ENCODE measurements around the gene LUC7L2. TPM values are rescaled to one million over a fixed set of nuclear protein-coding genes. Genes with fewer than 3 reads are reported as not detected.
A peak's percentile ranks its signal among the peaks of the same experiment; 100 is the strongest.
"Not testable (repeated sequence)": the region's sequence is repeated elsewhere in the genome, so short reads cannot be mapped to it uniquely, and the experiment has no call there.

The LUC7L2 gene
- total RNA-seq, 1 donor from 2014 or later, result 111 TPM

DNA sequence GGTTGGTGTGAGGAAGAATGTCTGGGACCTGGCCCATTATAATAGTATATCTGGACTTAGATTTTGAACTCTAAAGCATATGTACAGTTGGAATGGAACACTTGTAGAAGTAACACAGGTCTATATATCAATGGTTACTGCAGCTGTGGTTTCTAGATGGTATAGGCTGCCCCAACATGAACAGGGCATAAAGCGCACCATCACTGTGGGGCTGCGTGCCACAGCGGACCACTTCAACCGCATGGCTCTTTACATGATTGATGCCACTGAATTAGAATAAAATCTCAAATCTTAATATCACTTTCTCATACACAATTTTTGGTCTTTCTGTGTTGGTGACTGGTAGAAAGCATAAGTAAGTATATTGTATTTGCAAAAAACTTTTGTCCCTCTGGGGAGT is 64.3 kb downstream of the LUC7L2 start:
- H3K4me3 Mint-ChIP-seq, result no peak overlapping the region
- H3K9me3 Mint-ChIP-seq, result no peaks in the 10 kb centered on the region
- Histone ChIP-seq H4K20me1 (ENCODE audit: low read depth) (no peaks in the 10 kb centered on the region), H3K4me3 (no peak overlapping the region), H3K4me1 (no peaks in the 10 kb centered on the region), H3K27ac (no peak overlapping the region), H3K79me2 (ENCODE audit: low read depth) (no peaks in the 10 kb centered on the region), H3K36me3 (peaks cover 9% of the 10 kb centered on the region), H3F3A (ENCODE audit: low read depth) (peaks cover 33% of the 10 kb centered on the region), H3K9me3 (ENCODE audit: low read depth) (no peaks in the 10 kb centered on the region), H3K4me2 (no peak overlapping the region), H3K9ac (no peak overlapping the region), H3K27me3 (no peaks in the 10 kb centered on the region), H2AFZ (replicated peaks) (no peak overlapping the region)
- TF ChIP-seq EZH2phosphoT487 (IDR thresholded peaks at IDR 0.05) (no peak), EZH2 (IDR thresholded peaks at IDR 0.05) (no peak)
- TF ChIP-seq, protein P1, sequence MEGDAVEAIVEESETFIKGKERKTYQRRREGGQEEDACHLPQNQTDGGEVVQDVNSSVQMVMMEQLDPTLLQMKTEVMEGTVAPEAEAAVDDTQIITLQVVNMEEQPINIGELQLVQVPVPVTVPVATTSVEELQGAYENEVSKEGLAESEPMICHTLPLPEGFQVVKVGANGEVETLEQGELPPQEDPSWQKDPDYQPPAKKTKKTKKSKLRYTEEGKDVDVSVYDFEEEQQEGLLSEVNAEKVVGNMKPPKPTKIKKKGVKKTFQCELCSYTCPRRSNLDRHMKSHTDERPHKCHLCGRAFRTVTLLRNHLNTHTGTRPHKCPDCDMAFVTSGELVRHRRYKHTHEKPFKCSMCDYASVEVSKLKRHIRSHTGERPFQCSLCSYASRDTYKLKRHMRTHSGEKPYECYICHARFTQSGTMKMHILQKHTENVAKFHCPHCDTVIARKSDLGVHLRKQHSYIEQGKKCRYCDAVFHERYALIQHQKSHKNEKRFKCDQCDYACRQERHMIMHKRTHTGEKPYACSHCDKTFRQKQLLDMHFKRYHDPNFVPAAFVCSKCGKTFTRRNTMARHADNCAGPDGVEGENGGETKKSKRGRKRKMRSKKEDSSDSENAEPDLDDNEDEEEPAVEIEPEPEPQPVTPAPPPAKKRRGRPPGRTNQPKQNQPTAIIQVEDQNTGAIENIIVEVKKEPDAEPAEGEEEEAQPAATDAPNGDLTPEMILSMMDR (IDR thresholded peaks at IDR 0.05), result no peak
- no peak overlapping the region for H3K27ac Mint-ChIP-seq
- no peaks in the 10 kb centered on the region for H3K4me1 Mint-ChIP-seq
- no peak for DNase-seq (ENCODE audit: low spot score)
- peaks cover 2% of the 10 kb centered on the region for H3K27me3 Mint-ChIP-seq (ENCODE audit: insufficient read depth, low read depth)
- H3K36me3 Mint-ChIP-seq, result peaks cover 17% of the 10 kb centered on the region

DNA sequence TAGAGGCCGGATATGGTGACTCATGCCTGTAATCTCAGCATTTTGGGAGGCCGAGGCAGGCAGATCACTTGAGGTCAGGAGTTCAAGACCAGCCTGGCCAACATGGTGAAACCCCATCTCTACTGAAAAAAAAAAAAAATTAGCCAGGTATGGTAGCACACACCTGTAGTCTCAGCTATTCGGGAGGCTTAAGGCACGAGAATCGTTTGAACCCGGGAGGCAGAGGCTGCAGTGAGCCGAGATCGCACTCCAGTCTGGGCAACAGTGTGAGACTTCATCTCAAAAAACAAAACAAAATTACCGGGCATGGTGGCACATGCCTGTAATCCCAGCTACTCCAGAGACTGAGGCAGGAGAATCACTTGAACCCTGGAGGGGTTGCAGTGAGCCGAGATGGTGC is 66.0 kb downstream of the LUC7L2 start:
- not testable (repeated sequence) for H3K9me3 Mint-ChIP-seq; H3K4me3 ChIP-seq; H3K79me2 ChIP-seq (ENCODE audit: low read depth); H3K9me3 ChIP-seq (ENCODE audit: low read depth); H3K4me3 Mint-ChIP-seq; H3K4me1 Mint-ChIP-seq; H4K20me1 ChIP-seq (ENCODE audit: low read depth); H3K4me1 ChIP-seq; H2AFZ ChIP-seq (replicated peaks); H3K9ac ChIP-seq; H3K27me3 Mint-ChIP-seq (ENCODE audit: insufficient read depth, low read depth); H3K27ac ChIP-seq; H3K36me3 ChIP-seq; H3K27me3 ChIP-seq; H3K27ac Mint-ChIP-seq; DNase-seq (ENCODE audit: low spot score); H3K4me2 ChIP-seq
- peaks cover 12% of the 10 kb centered on the region for H3K36me3 Mint-ChIP-seq
- H3F3A ChIP-seq (ENCODE audit: low read depth), result peaks cover 38% of the 10 kb centered on the region

DNA sequence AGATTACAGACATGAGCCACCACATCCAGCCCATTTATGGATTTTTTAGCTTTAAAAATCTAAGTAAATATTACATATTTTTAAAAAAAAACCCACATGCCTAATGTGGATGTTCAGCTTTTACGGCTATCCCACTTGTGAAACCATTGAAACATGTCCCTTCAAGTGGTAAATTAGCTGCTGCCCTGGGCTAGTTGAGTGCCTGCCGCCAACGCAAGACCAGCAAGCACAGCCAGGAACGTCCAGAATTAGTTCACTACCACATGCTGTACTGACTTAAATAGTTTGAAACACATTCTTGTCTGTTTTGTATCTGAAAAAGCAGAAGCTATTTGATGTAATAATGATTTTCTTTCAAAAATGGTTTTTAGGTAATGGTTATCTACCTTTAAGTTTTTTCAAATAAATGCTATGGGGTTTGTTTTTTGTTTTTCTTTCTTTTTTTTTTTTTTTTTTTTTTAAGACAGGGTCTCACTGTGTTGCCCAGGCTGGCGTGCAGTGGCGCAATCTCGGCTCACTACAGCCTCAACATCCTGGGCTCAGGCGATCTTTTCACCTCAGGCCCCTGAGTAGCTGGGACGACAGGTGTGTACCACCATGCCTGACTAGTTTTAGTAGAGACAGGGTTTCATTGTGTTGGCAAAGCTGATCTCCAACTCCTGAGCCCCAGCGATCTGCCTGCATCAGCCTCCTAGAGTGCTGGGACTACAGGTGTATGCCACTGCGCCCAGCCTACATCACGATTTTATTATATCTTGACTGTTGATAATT is 66.7 kb downstream of the LUC7L2 start:
- Histone ChIP-seq H3K27ac (peak overlapping the region; percentile 38), H3K4me3 (no peak overlapping the region), H3K4me1 (peaks cover 8% of the 10 kb centered on the region), H3F3A (ENCODE audit: low read depth) (peaks cover 39% of the 10 kb centered on the region), H3K36me3 (peaks cover 4% of the 10 kb centered on the region), H3K9ac (no peak overlapping the region), H3K27me3 (no peaks in the 10 kb centered on the region), H3K9me3 (ENCODE audit: low read depth) (no peaks in the 10 kb centered on the region), H3K4me2 (no peak overlapping the region), H4K20me1 (ENCODE audit: low read depth) (no peaks in the 10 kb centered on the region), H3K79me2 (ENCODE audit: low read depth) (no peaks in the 10 kb centered on the region), H2AFZ (replicated peaks) (no peak overlapping the region)
- DNase-seq (ENCODE audit: low spot score), result no peak
- TF ChIP-seq, protein P1 (IDR thresholded peaks at IDR 0.05), result no peak
- TF ChIP-seq EZH2phosphoT487 (IDR thresholded peaks at IDR 0.05) (no peak), EZH2 (IDR thresholded peaks at IDR 0.05) (no peak)
- no peaks in the 10 kb centered on the region for H3K9me3 Mint-ChIP-seq
- no peak overlapping the region for H3K4me3 Mint-ChIP-seq
- H3K27ac Mint-ChIP-seq, result no peak overlapping the region
- H3K36me3 Mint-ChIP-seq, result peaks cover 12% of the 10 kb centered on the region
- peaks cover 2% of the 10 kb centered on the region for H3K27me3 Mint-ChIP-seq (ENCODE audit: insufficient read depth, low read depth)
- peaks cover 13% of the 10 kb centered on the region for H3K4me1 Mint-ChIP-seq

DNA sequence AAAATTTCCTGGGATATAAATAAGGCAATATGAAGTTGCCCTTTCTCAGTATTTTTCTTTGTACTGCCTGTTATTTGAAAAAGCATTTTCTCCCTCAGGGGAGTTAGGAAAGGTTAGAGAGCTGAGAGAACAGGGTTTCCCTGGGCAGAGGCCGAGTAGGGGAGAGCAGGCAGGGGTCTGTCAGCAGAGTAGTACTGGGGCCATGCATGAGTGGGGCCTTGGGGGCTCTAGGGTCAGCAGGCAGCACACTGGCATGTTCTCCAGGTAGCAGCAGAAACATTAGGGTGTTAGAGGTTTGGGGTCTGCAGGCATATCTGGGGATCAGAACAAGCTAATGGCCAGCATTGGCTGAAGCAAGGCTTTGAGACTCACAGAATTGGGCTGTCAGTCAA is 67.3 kb downstream of the LUC7L2 start:
- Histone ChIP-seq H3K4me1 (peaks cover 13% of the 10 kb centered on the region), H3K4me3 (no peak overlapping the region), H3K27me3 (no peaks in the 10 kb centered on the region), H3K79me2 (ENCODE audit: low read depth) (no peaks in the 10 kb centered on the region), H4K20me1 (ENCODE audit: low read depth) (no peaks in the 10 kb centered on the region), H3K27ac (peak overlapping the region; percentile 38), H3K9me3 (ENCODE audit: low read depth) (no peaks in the 10 kb centered on the region), H3K36me3 (peaks cover under 1% of the 10 kb centered on the region), H3K4me2 (no peak overlapping the region), H3F3A (ENCODE audit: low read depth) (peaks cover 40% of the 10 kb centered on the region), H3K9ac (no peak overlapping the region), H2AFZ (replicated peaks) (no peak overlapping the region)
- Mint-ChIP-seq H3K9me3 (no peaks in the 10 kb centered on the region), H3K4me3 (no peak overlapping the region), H3K27ac (no peak overlapping the region), H3K27me3 (ENCODE audit: insufficient read depth, low read depth) (peaks cover 2% of the 10 kb centered on the region), H3K4me1 (peaks cover 16% of the 10 kb centered on the region), H3K36me3 (peaks cover 9% of the 10 kb centered on the region)
- DNase-seq (ENCODE audit: low spot score), result no peak
- TF ChIP-seq EZH2 (IDR thresholded peaks at IDR 0.05), result no peak
- no peak for TF ChIP-seq EZH2phosphoT487 (IDR thresholded peaks at IDR 0.05)
- TF ChIP-seq, protein P1 (IDR thresholded peaks at IDR 0.05), result no peak

All from neural progenitor cell (in vitro differentiated cells).